Type B pancreatic cell (in vitro differentiated cells): Measurements from ENCODE around the gene PASK. TPM values are rescaled to one million over a fixed set of nuclear protein-coding genes. Genes with fewer than 3 reads are reported as not detected.

Experiments
- DNase-seq: peaks from one replicate; pipeline ENCODE4 v3.0.0; 2021; ENCODE audit warnings: mixed read lengths; ENCODE audit not compliant: unreplicated experiment; ENCODE audit errors: extremely low spot score
- H3K27ac Mint-ChIP-seq: 2 replicates; pipeline ENCODE4 v1.8.0; 2021; ENCODE audit warnings: mild to moderate bottlenecking, mixed read lengths
- H3K27me3 Mint-ChIP-seq: 2 replicates; pipeline ENCODE4 v1.8.0; 2021; ENCODE audit warnings: mixed read lengths
- H3K36me3 Mint-ChIP-seq: 2 replicates; pipeline ENCODE4 v1.8.0; 2021; ENCODE audit warnings: mixed read lengths
- H3K4me1 Mint-ChIP-seq: one replicate; pipeline ENCODE4 v1.8.0; 2021; ENCODE audit warnings: mixed read lengths; ENCODE audit not compliant: unreplicated experiment
- H3K4me3 Mint-ChIP-seq: 2 replicates; pipeline ENCODE4 v1.8.0; 2021; ENCODE audit warnings: mild to moderate bottlenecking, mixed read lengths
- H3K9me3 Mint-ChIP-seq: 2 replicates; pipeline ENCODE4 v1.8.0; 2021; ENCODE audit warnings: mixed read lengths
- total RNA-seq: library from RNA; stranded (reverse); gene quantifications from 2 replicates; pipeline ENCODE4 v1.2.1, GENCODE V29; 2021; ENCODE audit warnings: low replicate concordance
- TF ChIP-seq, protein P1 (sequence below): fragments of 200-600 bp; sonication (generic); conservative IDR thresholded peaks from 2 replicates; pipeline ENCODE4 v1.5.0; 2021; ENCODE audit warnings: antibody characterized with exemption, mild to moderate bottlenecking

Gene PASK
- total RNA-seq, 1 donor from 2014 or later = 50.9 TPM

DNA sequence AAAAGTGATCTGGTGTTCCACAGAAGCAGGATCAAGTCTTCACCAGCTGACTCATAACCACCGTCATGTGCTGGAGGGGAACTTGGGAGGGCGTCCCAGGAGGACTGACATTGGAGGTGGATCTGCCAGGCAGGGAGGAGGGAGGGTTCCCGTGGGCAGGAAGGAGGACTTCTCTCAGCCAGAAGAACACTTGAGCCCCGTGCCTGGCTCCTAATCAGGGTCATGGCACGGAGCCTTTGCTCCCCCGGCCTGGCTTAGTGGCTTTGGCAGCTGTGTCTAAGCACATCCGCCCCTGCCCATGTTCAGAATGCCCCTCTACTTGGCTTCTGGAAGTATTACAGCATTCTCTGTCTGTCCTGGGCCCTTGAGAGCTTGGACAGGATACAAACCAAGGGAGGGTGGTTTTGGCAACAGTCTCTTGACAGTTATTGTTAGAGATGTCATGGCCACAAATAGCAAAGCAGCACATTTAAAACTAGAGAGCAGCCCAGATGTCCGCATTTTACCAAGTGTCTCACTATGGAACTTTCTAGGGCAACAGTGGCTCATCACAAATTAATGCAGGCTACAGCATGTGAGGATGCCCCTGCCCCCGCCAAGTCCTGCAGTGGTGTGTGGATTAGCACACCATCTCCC, 12.5 kb upstream of the PASK start:
- Mint-ChIP-seq H3K4me3 (no peak overlapping the region), H3K4me1 (no peaks in the 10 kb centered on the region), H3K27ac (no peak overlapping the region), H3K27me3 (no peaks in the 10 kb centered on the region), H3K36me3 (no peaks in the 10 kb centered on the region), H3K9me3 (no peaks in the 10 kb centered on the region)
- TF ChIP-seq, protein P1, sequence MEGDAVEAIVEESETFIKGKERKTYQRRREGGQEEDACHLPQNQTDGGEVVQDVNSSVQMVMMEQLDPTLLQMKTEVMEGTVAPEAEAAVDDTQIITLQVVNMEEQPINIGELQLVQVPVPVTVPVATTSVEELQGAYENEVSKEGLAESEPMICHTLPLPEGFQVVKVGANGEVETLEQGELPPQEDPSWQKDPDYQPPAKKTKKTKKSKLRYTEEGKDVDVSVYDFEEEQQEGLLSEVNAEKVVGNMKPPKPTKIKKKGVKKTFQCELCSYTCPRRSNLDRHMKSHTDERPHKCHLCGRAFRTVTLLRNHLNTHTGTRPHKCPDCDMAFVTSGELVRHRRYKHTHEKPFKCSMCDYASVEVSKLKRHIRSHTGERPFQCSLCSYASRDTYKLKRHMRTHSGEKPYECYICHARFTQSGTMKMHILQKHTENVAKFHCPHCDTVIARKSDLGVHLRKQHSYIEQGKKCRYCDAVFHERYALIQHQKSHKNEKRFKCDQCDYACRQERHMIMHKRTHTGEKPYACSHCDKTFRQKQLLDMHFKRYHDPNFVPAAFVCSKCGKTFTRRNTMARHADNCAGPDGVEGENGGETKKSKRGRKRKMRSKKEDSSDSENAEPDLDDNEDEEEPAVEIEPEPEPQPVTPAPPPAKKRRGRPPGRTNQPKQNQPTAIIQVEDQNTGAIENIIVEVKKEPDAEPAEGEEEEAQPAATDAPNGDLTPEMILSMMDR = no peak
- no peak for DNase-seq

DNA sequence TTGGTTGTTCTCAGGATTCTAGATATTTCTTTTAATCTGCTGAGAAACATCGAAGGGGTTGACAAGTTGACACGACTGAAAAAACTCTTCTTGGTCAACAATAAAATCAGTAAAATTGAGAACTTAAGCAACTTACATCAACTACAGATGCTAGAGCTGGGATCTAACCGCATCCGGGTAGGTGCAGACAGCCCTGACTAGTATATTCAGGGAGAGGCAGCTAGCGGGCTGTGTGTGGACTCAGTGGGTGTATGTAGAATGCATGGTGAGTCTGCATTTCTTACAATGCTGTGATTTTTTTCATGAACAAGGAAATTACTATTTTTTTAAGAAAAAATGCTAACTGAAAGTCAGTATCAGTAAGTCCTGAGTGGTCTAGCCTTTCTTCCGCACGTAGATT, 11.0 kb upstream of the PASK start:
- no peak overlapping the region for H3K4me3 Mint-ChIP-seq
- no peaks in the 10 kb centered on the region for H3K27me3 Mint-ChIP-seq
- TF ChIP-seq, protein P1 = no peak
- H3K36me3 Mint-ChIP-seq = no peaks in the 10 kb centered on the region
- no peaks in the 10 kb centered on the region for H3K4me1 Mint-ChIP-seq
- no peak for DNase-seq
- H3K27ac Mint-ChIP-seq = no peak overlapping the region
- H3K9me3 Mint-ChIP-seq = no peaks in the 10 kb centered on the region

DNA sequence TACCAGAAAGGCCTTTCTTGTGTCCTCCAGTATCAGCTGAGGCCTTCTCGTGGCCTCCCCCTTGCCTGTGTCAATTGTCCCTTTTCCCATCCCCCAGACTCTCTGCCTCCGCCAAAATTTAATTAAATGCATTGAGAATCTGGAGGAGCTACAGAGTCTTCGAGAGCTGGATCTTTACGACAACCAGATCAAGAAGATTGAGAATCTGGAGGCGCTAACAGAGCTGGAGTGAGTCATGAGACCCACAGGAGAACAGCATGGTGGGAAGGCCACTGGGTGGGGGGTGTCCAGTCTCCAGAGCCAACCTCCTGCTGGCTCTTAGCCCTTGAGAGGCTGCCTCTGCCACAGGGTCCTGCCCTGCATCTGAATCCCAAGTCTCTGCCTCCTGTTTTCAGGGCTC, 9.8 kb upstream of the PASK start:
- Mint-ChIP-seq H3K36me3 (no peaks in the 10 kb centered on the region), H3K4me3 (no peak overlapping the region), H3K4me1 (no peaks in the 10 kb centered on the region), H3K27me3 (no peaks in the 10 kb centered on the region), H3K9me3 (no peaks in the 10 kb centered on the region), H3K27ac (no peak overlapping the region)
- TF ChIP-seq, protein P1 = no peak
- no peak for DNase-seq

DNA sequence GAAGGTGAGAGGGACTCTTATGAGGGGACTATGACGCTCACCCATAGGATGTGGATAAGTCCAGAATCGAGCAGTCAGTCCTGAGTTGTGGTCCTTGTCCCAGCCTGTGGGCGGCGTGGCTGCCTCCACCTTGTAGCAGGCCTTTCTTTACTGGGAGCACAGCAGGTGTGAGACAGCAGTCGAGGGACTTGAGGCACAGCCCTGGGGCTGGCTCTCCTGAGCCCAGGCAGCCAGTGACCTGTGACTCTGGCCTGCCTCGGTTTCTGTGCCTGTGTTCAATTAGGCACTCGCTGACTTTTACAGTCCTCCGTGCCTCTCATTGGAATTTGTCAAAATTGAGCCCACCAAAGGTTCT, 9.3 kb upstream of the PASK start:
- no peaks in the 10 kb centered on the region for H3K9me3 Mint-ChIP-seq
- H3K27ac Mint-ChIP-seq = no peak overlapping the region
- no peaks in the 10 kb centered on the region for H3K4me1 Mint-ChIP-seq
- no peaks in the 10 kb centered on the region for H3K27me3 Mint-ChIP-seq
- no peak for DNase-seq
- no peaks in the 10 kb centered on the region for H3K36me3 Mint-ChIP-seq
- H3K4me3 Mint-ChIP-seq = no peak overlapping the region
- TF ChIP-seq, protein P1 = no peak

DNA sequence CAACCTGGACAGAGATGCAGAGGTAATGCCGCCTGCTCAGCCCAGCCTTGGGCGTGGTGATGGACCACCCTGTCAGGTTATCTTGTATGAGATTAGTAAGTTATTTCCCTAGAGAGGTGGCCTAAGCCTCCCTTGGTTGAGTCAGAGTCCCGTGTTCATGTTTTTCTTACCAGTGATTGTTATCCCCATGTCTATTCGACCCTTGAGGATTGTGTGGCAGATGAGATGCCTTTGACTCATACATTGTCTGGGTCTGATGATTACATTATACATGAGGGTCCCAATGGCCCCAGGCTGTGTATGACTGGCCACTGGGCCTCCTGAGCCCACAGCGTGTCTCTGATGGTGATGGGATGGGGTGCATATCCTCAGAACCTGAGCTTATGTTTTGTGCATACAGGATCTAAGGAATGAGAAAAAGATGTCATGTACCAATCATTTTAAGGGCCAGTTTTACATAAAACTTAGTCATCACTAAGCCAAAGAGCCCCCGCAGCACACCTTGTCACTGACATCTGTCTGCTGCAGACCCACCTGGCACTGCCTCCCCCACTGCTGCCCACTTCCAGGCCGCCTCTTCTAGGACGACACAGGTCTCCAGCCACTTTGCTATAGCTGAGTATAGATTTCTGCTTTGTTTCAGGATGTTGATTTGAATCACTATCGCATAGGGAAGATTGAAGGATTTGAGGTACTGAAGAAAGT, 8.7 kb upstream of the PASK start:
- no peaks in the 10 kb centered on the region for H3K27me3 Mint-ChIP-seq
- DNase-seq = no peak
- H3K27ac Mint-ChIP-seq = no peak overlapping the region
- no peaks in the 10 kb centered on the region for H3K36me3 Mint-ChIP-seq
- no peak overlapping the region for H3K4me3 Mint-ChIP-seq
- TF ChIP-seq, protein P1 = no peak
- H3K4me1 Mint-ChIP-seq = no peaks in the 10 kb centered on the region
- no peaks in the 10 kb centered on the region for H3K9me3 Mint-ChIP-seq
